Keratinocyte (primary cell): ENCODE results near the gene CHD8. TPM values are rescaled to one million over a fixed set of nuclear protein-coding genes. Genes with fewer than 3 reads are reported as not detected.

Source experiments
- DNase-seq: peaks from one replicate; pipeline ENCODE4 v3.0.0-alpha.2; 2011; ENCODE audit warnings: low read depth, missing footprints, low spot score
- FAIRE-seq: peaks from 2 replicates; lab custom pipeline; 2011; peaks lifted over from hg19 to GRCh38; lab: Jason Lieb, UNC
- H2AFZ ChIP-seq: 2 replicates; pipeline ENCODE4 v1.6.0; 2012; ENCODE audit warnings: low read length, control low read depth, inconsistent platforms; ENCODE audit not compliant: control insufficient read depth
- H3K27ac ChIP-seq: 2 replicates; pipeline ENCODE4 v1.5.1; 2011; ENCODE audit warnings: low read length; ENCODE audit not compliant: control insufficient read depth, insufficient read depth
- H3K27me3 ChIP-seq: 3 replicates; pipeline ENCODE4 v1.6.0; 2011; ENCODE audit warnings: low read length; ENCODE audit not compliant: control insufficient read depth, insufficient read depth; ENCODE audit errors: extremely low read depth
- H3K36me3 ChIP-seq, 2 experiments: 2 replicates in 1 of 2; 3 replicates in 1 of 2; pipeline ENCODE4 v1.5.1; 2011; ENCODE audit warnings: low read length in 2 of 2, mild to moderate bottlenecking in 1 of 2; ENCODE audit not compliant: control insufficient read depth in 2 of 2, insufficient read depth in 2 of 2; ENCODE audit errors: extremely low read depth in 1 of 2
- H3K4me1 ChIP-seq: 3 replicates; pipeline ENCODE4 v1.5.1; 2011; ENCODE audit warnings: low read length; ENCODE audit not compliant: control insufficient read depth, insufficient read depth; ENCODE audit errors: extremely low read depth
- H3K4me2 ChIP-seq: 3 replicates; pipeline ENCODE4 v1.6.0; 2011; ENCODE audit warnings: low read depth, low read length; ENCODE audit not compliant: control insufficient read depth, insufficient read depth; ENCODE audit errors: extremely low read depth
- H3K4me3 ChIP-seq, 3 experiments: fragments of 200-600 bp in 1 of 3; sonication (generic) in 1 of 3; 2 replicates in 2 of 3; 3 replicates in 1 of 3; pipeline ENCODE4 v1.5.1; 2011 to 2016; ENCODE audit warnings: low read length in 3 of 3, mild to moderate bottlenecking in 3 of 3, control low read depth in 2 of 3, inconsistent platforms in 1 of 3, low read depth in 1 of 3, mixed read lengths in 1 of 3, mixed run types in 1 of 3, moderate library complexity in 1 of 3; ENCODE audit not compliant: control insufficient read depth in 2 of 3, insufficient read depth in 2 of 3; ENCODE audit errors: extremely low read depth in 1 of 3
- H3K79me2 ChIP-seq: 2 replicates; pipeline ENCODE4 v1.6.0; 2012; ENCODE audit warnings: low read length; ENCODE audit not compliant: control insufficient read depth, insufficient read depth
- H3K9ac ChIP-seq: 3 replicates; pipeline ENCODE4 v1.6.0; 2011; ENCODE audit warnings: low read length; ENCODE audit not compliant: control insufficient read depth, insufficient read depth; ENCODE audit errors: extremely low read depth
- H3K9me1 ChIP-seq: 3 replicates; pipeline ENCODE4 v1.6.0; 2011; ENCODE audit warnings: low read length; ENCODE audit not compliant: control insufficient read depth, insufficient read depth; ENCODE audit errors: extremely low read depth
- H3K9me3 ChIP-seq: 2 replicates; pipeline ENCODE4 v1.5.1; 2012; ENCODE audit warnings: low read depth, low read length; ENCODE audit not compliant: control insufficient read depth
- H4K20me1 ChIP-seq: 3 replicates; pipeline ENCODE4 v1.6.0; 2011; ENCODE audit warnings: low read length; ENCODE audit not compliant: control insufficient read depth, insufficient read depth; ENCODE audit errors: extremely low read depth
- CTCF ChIP-seq, 3 experiments: IDR thresholded peaks in 1 of 3; conservative IDR thresholded peaks in 1 of 3; optimal IDR thresholded peaks in 1 of 3; 2 replicates in 2 of 3; 3 replicates in 1 of 3; pipeline versions ENCODE3 to v1.5.1; 2011; ENCODE audit warnings: low read length in 3 of 3, mild to moderate bottlenecking in 3 of 3, moderate library complexity in 2 of 3, control low read depth in 1 of 3, inconsistent platforms in 1 of 3; ENCODE audit not compliant: insufficient read depth in 2 of 3; ENCODE audit errors: extremely low read depth in 1 of 3
- EZH2 ChIP-seq: IDR thresholded peaks from one replicate; pipeline ENCODE4 v1.6.1; 2012; ENCODE audit warnings: inconsistent platforms, mild to moderate bottlenecking, low read length, moderate library complexity
- dilution Hi-C: fragments of 300-500 bp; cut with MboI; formaldehyde crosslinking; loops from one replicate; pipeline ENCODE4 v1.7.0; 2020; ENCODE audit warnings: low sequenced_read_pairs; ENCODE audit not compliant: extremely low pct_ligation_motif_present
- polyA plus RNA-seq, 5 experiments: library from polyadenylated mRNA; depleted of rRNA in 3 of 5; stranded (reverse) in 3 of 5; stranded (forward) in 1 of 5; unstranded in 1 of 5; fragments of >200 nt; gene quantifications; 1 replicate in 1 of 5; 2 replicates in 3 of 5; 3 replicates in 1 of 5; pipeline versions ENCODE4 v1.2.1 to v1.2.3, GENCODE V29; 2011 to 2012; ENCODE audit warnings: missing spikeins in 2 of 5, low read depth in 1 of 5, low replicate concordance in 1 of 5

CHD8 gene
- polyA plus RNA-seq, 1 donor (not counting 4 experiments of a cell fraction or from before 2014, with no cell fraction given), result 24.7 TPM

DNA sequence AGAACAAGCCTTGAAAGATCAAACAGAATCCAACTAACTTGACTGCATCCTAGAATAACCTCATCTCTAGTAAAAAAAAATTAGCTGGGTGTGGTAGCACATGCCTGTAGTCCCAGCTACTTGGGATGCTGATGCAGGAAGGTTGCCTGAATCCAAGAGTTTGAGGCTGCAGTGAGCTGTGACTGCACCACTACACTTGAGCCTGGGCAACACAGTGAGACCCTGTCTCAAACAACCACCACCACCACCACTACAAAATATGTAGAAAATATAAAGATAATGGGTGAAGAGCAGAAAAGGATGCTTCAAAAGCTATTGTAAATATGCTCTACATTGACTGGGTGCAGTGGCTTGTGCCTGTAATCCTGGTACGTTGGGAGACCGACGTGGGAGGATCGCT lies 99.4 kb downstream of the CHD8 start:
- no peak for TF ChIP-seq CTCF (optimal IDR thresholded peaks at IDR 0.05 in 1 of 3, IDR thresholded peaks at IDR 0.05 in 1 of 3, conservative IDR thresholded peaks at IDR 0.05 in 1 of 3; ENCODE audit: extremely low read depth in 1 of 3, insufficient read depth in 2 of 3, low read length in 3 of 3)
- TF ChIP-seq EZH2, result no peak
- no peak overlapping the region for H3K4me2 ChIP-seq
- H3K4me3 ChIP-seq, result no peak overlapping the region
- H3K9ac ChIP-seq, result no peak overlapping the region
- no peaks in the 10 kb centered on the region for H3K27me3 ChIP-seq
- H3K79me2 ChIP-seq, result no peaks in the 10 kb centered on the region
- no peaks in the 10 kb centered on the region for H4K20me1 ChIP-seq
- no peaks in the 10 kb centered on the region for H3K4me1 ChIP-seq
- no peaks in the 10 kb centered on the region for H3K9me3 ChIP-seq
- no peak for DNase-seq
- H2AFZ ChIP-seq, result no peak overlapping the region
- dilution Hi-C loops, result no loop called here
- H3K36me3 ChIP-seq, result peaks cover 34 to 43% of the 10 kb centered on the region in 2 experiments
- no peak for FAIRE-seq
- H3K27ac ChIP-seq, result no peak overlapping the region
- no peaks in the 10 kb centered on the region for H3K9me1 ChIP-seq

- H3K9ac ChIP-seq, result no peak overlapping the region
- H3K4me3 ChIP-seq, result no peak overlapping the region
- no peaks in the 10 kb centered on the region for H3K9me1 ChIP-seq
- H3K9me3 ChIP-seq, result no peaks in the 10 kb centered on the region
- DNase-seq (no peak), FAIRE-seq (no peak)
- H4K20me1 ChIP-seq, result no peaks in the 10 kb centered on the region
- no peak overlapping the region for H3K4me2 ChIP-seq
- no peak overlapping the region for H2AFZ ChIP-seq
- peaks cover 22 to 27% of the 10 kb centered on the region in 2 experiments for H3K36me3 ChIP-seq
- no peaks in the 10 kb centered on the region for H3K27me3 ChIP-seq
- no peaks in the 10 kb centered on the region for H3K79me2 ChIP-seq
- TF ChIP-seq EZH2 (no peak), CTCF (optimal IDR thresholded peaks at IDR 0.05 in 1 of 3, IDR thresholded peaks at IDR 0.05 in 1 of 3, conservative IDR thresholded peaks at IDR 0.05 in 1 of 3; ENCODE audit: extremely low read depth in 1 of 3, insufficient read depth in 2 of 3, low read length in 3 of 3) (no peak)
- dilution Hi-C loops, result no loop called here
- no peaks in the 10 kb centered on the region for H3K4me1 ChIP-seq
- H3K27ac ChIP-seq, result no peak overlapping the region
Measured at GRCh38 chr14:21352587-21352986, 103.3 kb downstream of the CHD8 start.
